GM21526 (cell line): ENCODE results near the gene ARHGAP19.

Experiments
- ATAC-seq: cut with Tn5 transposase; IDR thresholded peaks from one replicate; pipeline ENCODE4 v1.9.1; 2021; ENCODE audit warnings: moderate library complexity; ENCODE audit not compliant: unreplicated experiment, low FRiP score

ARHGAP19 gene

DNA sequence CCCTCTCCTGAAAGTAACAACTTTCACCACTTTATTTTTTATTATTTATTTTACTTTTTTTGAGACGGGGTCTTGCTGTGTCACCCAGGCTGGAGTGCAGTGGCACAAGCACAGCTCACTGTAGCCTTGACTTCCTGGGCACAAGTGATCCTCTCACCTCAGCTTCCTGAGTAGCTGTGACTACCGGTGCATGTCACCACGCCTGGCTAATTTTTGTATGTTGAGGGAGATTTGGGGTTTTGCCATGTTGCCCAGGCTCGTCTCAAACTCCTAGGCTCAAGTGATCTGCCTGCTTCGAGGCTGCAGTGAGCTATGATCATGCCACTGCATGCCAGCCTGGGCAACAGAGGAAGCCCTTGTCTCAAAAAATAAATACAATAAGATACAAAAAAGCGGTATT is 91.8 kb downstream of the ARHGAP19 start:
- ATAC-seq: no peak

DNA sequence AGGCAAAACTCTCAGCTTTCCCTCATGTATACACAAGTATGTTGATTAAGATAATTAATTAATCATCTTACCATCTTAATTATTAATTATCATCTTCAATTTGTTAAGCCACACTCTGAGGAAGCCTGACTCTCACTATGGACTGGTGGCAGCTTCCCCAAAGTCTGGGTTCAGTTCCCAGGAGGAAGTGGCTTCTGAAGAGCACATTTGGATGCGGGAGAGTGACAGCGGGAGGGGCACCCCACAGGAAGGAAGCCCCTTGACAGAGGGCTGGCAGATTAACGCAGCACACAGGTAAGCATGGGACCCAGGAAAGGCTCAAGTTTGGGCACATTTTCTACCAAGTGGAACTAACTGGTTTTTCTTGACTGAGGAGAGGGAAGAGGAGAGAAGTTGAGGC is 93.3 kb downstream of the ARHGAP19 start:
- ATAC-seq: no peak

- no peak for ATAC-seq
These were observed 95.4 kb downstream of the ARHGAP19 start for GRCh38 chr10:97197030-97197500.

DNA sequence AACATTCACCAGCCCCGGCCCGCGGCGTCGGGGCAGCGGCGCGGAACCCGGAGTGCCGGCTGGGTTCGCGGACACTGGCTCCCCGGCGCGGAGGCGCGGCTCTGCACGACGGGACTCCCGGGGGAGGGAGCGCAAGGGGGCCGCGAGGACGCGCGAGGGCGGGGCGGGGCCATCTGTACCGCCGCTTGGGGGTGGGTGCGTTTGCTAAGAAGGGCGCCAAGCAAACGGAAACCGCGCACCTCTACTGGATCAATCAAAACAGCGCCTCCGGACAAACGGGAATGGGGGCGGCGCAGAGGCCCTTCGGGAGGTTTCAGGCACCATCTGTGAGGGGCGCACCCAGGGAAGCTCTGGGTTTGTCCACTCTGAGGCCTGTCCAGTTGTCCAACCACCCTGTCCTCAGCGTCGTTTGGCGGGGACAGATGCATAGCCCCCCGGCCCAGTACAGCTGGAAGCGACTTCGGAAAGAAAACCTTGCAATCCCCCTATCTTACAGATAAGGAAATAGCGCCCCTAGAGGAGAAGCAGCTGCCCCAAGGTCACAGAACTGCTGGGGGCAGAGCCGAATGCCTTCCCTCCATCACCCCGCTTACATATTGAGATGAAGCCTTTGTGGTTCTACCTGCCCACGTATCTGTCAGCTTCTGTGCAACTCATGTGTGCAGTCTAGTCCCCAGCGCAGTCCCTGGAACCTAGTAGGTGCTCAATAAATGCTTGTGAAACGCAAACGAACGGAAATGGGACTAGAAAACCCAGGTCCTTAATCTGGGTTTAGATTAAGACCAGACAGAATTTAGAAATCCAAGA is 96.0 kb downstream of the ARHGAP19 start:
- peak; percentile 60 for ATAC-seq

- ATAC-seq: no peak
These were observed 96.7 kb downstream of the ARHGAP19 start for GRCh38 chr10:97195706-97196222.

GRCh38 chr10:97192952-97193435 is 99.4 kb downstream of the ARHGAP19 start:
- no peak for ATAC-seq

DNA sequence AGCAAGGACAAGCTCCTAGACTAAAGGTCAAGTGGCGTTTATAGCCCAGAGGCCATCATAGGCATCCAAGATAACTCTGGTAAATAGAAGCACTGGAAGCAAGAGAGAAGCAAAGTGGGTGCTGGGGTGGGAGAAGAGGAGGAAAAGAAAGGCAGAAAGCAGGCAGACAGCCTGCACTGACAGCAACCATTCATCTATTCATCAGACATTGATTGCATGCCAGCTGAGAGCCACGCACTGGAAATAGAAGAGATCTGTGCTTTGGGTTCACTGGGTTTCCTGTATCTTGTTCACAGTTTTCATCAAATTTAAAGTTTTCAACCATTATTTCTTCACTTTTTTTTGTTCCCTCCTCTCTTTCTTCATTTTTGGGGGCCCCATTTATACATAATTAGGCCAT is 102.0 kb downstream of the ARHGAP19 start:
- ATAC-seq: no peak

DNA sequence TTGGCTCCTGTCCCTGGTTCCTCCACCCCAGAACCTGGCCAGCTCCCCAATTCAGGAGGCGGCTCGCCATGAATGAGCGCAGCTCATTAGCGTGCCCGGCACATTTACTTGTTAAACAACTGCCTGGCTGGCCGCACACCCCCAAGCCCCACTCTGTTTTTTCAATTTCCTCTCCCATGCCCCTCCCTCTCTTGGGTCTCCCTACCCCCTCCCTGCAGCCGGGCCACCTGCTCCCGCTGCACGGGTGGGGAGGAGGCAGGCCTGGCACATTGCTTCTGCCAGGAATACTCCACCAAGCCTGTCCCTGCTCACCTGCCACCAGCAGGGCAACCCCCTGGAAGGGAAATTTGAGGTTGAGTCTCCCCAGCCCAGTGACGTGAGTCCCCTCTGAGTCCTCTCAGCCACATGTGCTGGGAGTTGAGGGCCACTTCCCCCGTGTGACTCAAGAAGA is 104.2 kb downstream of the ARHGAP19 start:
- ATAC-seq: no peak

DNA sequence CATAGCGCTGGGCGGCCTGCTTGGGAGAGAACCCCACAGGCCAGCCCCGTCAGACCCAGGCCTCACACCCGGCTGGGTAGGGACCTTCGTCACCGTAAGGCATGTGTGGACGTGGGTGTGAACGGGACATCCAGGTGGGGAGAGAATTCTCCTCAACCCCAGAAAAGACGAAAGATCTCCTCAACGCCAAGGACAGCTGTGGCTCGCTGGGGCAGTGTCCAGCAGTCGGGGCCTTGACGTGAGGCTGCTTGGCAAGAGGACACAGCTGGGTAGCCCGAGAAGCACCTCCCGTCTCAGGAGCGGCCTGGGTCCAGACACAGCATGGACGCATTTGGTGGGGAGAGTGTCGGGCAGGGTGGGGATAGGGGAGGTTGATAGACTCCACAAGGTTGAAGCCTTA is 105.5 kb downstream of the ARHGAP19 start:
- no peak for ATAC-seq

DNA sequence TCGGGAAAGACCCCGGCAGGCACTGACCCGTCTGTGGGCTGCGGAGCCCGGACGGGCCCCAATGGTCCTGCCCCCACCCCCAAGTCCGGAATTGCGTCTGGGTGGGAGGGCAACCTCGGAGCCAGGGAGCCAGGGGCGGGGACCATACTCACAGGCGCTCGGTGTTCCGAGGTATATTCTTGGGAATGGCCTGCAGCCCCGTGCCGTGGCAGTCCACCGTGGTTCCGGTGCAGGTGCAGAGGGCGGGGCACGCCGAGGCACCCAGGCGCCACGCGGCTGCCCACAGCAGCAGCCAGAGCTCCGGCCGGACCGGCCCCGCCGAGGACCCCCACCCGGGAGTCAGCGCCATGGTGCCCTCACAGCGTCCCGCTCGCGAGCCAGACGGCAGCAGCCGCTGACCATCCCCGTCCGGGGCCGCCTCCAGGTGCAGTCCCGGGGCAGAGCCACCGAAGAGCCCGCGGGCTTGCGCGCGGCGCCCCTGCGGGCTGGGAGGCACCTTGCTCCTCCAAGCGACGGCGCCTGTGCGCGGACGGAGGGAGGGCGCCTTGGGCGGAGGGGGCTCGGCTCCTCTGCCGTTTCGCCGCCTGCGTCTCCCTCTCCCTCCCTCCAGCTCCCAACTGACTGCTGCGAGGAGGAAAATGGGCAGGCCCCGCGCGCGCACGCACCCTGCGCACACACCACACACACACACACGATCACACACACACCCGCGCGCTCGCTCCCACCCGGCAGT is 106.9 kb downstream of the ARHGAP19 start, which contains the start of gene SLIT1:
Gene SLIT1 (minus strand): TSS at position 634 of the 733 bp plus-strand sequence. CDS start 285 bp downstream, at position 349.
- ATAC-seq: no peak

DNA sequence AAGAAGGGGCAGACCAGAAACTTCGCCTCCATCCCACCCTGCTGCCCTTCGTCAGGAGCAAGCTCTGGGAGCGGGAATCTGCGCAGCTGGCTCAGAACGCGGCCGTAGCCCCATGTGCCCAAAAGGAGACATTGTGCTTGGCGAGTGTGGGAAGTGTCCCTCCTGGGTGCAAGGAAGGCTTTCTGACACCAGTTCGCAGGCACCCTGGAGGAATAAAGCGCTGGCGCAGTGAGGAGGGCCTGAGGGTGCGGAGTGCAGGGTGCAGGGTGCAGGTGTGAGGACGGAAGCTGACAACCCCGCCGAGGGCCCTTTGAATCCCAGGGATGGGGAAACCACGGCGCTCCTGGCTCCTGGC is 107.5 kb downstream of the ARHGAP19 start:
- ATAC-seq: no peak

- ATAC-seq: no peak
These were observed 109.1 kb downstream of the ARHGAP19 start for GRCh38 chr10:97183314-97183713.

GRCh38 chr10:97182288-97182990 is 110.0 kb downstream of the ARHGAP19 start:
- ATAC-seq: no peak

DNA sequence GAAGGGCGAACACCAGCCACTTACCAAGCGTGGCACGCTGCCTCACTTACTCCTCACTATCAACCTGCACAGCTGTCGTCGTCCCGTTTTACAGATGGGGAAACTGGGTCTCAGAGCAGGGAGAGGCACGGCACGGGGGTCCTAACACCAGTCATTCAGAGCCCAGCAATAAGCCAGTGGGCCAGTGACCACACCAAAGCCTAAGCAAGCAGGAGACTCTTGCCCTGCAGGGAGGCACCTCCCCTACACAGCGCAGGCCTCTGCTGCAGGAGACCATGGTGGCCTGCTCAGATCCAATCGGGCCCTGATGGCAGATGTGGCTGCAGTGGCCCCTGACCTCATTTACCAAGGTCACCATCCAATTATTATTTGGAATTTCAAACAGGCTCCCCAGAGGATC is 111.5 kb downstream of the ARHGAP19 start:
- ATAC-seq: no peak

GRCh38 chr10:97180363-97180755 is 112.1 kb downstream of the ARHGAP19 start:
- no peak for ATAC-seq

GRCh38 chr10:97179731-97180362 is 112.6 kb downstream of the ARHGAP19 start:
- ATAC-seq: no peak

DNA sequence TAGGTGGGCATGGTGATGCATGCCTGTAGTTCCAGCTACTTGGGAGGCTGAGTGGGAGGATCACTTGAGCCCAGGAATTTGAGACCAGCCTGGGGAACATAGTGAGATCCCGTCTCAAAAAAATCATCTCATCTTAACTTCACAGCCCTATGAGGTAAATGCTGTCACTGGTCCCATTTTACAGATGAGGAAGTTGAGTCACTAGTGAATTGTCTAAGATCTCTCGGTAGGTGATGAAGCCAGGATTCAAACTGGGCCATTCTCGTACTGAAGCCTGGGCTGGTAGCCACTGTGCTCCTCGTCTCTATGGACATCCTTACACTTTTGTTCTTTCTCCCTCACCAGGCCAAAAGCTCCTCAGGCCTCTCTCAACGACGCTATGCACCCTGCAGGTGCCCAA is 113.1 kb downstream of the ARHGAP19 start:
- no peak for ATAC-seq

- ATAC-seq: no peak
These were observed 114.4 kb downstream of the ARHGAP19 start for GRCh38 chr10:97178074-97178473.

GRCh38 chr10:97176226-97176625 is 116.2 kb downstream of the ARHGAP19 start:
- no peak for ATAC-seq

DNA sequence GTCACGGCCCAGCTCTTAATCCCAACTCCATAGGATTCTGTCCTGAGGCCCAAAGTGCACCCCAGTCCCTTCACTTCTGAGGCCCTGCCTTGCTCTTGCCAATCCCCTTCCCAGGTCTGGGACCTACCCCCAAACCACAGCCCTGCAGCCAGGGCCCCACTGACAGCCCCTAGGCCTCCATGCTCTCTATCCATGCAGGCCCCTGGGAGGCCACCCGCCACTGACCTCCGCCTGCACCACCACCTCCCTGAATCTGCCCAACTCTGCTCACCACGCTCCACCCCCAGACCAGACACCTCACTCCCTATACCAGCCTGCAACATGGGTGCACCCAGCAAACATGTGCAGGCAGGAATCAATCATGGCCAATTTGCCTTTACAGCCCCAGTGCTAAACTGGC is 116.9 kb downstream of the ARHGAP19 start:
- no peak for ATAC-seq
